Glomerular visceral epithelial cell (primary cell): ENCODE results near the gene AGAP1.

Experiments used
- DNase-seq: peaks from one replicate; pipeline ENCODE4 v3.0.0-alpha.2; 2016; ENCODE audit errors: extremely low spot score

Gene AGAP1

GRCh38 chr2:235868224-235868623 is 374.4 kb downstream of the AGAP1 start:
- DNase-seq = no peak

GRCh38 chr2:235868645-235869044 is 374.8 kb downstream of the AGAP1 start:
- DNase-seq = no peak

DNA sequence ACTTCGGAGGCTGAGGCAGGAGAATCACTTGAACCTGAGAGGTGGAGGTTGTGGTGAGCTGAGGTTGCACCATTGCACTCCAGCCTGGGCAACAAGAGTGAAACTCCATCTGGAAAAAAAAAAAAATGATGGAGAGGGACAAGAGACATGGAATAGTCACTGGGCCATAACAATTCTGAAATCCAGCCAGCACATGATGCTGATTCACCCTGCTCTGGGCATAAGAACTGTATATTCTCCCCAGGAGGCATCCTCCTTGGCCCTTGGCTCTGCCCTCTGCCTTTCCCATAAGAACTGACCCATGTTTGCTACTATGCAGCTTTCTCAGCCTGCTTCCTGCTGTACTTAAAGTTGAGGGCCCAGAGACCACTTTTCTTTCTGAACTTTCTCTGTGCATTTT is 376.7 kb downstream of the AGAP1 start:
- no peak for DNase-seq

- no peak for DNase-seq
Measured at GRCh38 chr2:235876099-235876679, 382.3 kb downstream of the AGAP1 start.

DNA sequence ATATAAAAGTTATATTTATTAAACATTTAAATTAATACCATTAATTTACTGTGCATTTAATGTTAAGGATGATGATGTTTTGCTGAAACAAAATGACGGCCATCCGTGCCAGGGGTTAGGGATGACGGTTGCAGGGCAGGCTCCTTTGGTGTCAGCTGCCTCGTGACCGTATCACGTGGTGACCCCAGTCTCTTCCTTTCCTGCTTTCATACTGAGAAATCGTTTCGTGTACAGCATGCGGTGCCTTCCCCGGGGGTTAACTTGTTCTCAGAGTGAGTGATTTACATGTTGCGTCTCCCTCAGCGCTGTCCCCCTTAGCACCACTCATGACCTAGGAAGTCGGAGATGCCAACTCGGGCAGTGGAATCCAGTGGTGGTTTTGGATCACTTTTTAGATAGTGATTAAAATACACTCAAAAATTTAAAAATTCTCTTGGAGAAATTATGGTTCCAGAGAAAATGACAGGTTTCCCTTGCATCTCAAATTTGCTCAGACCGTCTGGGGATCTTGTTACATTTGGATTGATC is 383.5 kb downstream of the AGAP1 start:
- no peak for DNase-seq

DNA sequence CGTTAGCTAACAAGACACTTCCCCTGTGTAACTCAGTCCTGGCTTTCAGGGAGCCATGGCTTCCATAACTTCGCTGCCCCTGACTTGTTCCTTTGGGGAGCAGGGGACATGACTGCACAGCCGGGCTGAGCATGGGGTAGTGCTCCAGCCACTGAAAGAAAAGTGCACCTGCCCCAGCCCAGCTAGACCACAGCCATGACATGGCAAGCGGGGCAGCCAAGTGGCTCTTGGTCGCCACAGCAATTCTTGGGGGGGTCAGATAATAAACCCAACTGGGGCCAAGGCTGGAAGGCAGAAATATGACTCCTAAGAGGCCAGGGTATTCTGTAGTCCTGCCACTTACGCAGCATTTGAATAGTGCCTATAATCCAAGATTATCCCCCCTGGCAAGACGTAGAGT is 385.3 kb downstream of the AGAP1 start:
- no peak for DNase-seq

- DNase-seq = no peak
Measured at GRCh38 chr2:235883675-235884074, 389.8 kb downstream of the AGAP1 start.

DNA sequence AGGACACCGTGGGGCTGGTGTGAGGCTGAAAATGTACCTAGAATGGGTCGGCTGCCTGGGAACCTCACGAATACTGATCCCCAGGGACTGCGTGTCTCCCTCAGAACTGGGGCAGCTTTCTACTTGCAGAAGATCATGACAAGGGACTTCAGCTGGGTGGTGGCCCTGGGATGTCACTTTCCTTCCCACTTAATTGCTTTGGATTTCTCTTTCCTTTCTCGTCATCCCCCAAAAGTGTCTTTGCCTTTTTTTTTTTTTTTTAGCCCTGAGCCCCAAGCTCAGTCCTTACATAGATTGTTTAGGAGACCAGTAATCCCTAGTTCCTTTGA is 395.4 kb downstream of the AGAP1 start:
- DNase-seq = no peak

- DNase-seq = no peak
Measured at GRCh38 chr2:235893129-235893698, 399.4 kb downstream of the AGAP1 start.

DNA sequence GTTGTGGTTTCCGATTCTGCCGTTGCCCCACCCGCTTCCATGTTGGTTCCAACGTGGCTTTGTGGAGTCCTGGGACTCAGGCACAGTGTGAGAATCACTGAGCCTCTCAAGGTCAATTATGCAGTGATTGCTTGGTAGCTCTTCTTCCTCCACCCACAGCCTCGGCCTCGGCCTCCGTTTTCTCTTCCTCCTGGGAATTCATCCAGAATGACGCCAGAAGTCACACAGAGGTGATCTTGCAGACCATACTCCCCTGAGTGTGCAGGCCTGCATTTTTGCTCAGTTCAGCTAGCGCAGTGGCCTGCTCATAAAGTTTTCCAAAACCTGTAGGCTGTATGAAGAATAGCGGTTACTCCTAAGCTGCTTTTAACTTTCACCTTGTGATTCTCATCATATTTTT is 401.0 kb downstream of the AGAP1 start:
- DNase-seq = no peak

DNA sequence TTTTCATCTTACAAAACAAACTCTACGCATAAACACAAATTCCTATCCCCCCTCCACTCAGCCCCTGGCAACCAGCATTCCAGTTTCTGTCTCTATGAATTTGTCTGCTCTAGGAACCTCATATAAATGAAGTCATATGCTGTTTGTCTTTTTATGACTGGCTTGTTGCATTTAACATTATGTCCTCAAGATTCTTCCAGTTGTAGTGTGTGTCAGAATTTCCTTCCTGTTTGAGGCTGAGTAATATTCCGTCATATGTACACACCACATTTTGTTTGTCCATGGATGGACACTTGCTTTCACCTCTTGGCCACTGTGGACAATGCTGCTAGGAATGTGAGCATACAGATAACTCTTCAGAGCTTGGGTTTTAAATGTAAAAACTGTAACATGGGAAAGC is 402.2 kb downstream of the AGAP1 start:
- DNase-seq = no peak

GRCh38 chr2:235897992-235898391 is 404.1 kb downstream of the AGAP1 start:
- DNase-seq = no peak

- no peak for DNase-seq
Measured at GRCh38 chr2:235898766-235899165, 404.9 kb downstream of the AGAP1 start.

- DNase-seq = peak; percentile 52
Measured at GRCh38 chr2:235900631-235901030, 406.8 kb downstream of the AGAP1 start.

DNA sequence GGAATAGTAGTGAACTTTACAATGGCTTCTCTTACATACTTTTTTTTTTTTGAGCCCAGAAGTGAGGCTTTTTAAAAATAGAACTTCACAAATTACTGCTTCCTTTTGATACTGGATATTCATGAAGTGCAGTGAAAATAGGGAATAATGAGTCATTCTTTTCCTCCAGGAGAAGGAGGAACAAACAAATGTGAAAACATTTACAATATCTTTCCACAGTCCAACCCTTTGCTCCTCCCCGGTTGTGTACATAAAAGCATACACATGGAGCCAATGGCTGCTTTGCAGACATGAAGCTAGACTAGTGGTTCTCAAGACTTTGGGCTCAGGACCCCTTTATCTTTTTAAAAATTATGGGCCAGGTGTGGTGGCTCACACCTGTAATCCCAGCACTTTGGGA is 407.4 kb downstream of the AGAP1 start:
- no peak for DNase-seq

GRCh38 chr2:235903782-235904584 is 410.1 kb downstream of the AGAP1 start:
- no peak for DNase-seq

DNA sequence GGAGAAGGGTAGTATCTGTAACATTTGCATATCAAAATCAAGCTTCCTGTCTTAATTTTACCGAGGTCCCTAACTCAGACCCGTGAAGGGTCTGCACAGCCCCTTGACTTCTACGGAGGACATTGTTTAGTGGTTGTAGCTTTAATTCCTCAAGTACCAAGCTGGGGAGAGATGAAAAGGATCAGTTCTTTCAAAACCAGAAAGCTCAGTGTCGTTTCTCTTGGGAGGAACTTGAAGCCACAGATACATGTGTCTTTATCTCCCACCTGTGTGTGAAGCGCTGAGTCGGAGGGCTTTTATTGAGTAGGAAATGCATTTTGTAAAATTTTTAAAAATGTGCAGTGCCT is 410.7 kb downstream of the AGAP1 start:
- DNase-seq = no peak

- DNase-seq = no peak
Measured at GRCh38 chr2:235908826-235909225, 415.0 kb downstream of the AGAP1 start.

DNA sequence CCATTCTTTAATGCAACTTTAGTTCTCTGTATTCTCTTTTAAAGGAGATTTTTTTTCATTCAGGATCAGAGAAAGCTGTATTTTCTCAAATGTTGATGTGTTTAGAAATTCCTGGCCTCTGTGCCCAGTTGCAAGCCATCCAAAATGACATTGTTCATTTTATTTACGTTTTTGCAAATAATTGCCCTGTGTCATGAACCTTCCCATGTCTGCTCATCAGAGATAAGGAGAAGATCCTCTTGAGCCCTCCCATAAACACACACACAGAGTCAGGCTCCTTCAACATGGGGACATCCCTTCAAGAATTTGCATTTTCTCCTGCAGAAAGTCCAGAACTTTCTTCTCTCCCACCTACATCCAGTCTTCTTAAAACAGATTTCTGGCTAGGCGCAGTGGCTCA is 415.5 kb downstream of the AGAP1 start:
- DNase-seq = no peak

DNA sequence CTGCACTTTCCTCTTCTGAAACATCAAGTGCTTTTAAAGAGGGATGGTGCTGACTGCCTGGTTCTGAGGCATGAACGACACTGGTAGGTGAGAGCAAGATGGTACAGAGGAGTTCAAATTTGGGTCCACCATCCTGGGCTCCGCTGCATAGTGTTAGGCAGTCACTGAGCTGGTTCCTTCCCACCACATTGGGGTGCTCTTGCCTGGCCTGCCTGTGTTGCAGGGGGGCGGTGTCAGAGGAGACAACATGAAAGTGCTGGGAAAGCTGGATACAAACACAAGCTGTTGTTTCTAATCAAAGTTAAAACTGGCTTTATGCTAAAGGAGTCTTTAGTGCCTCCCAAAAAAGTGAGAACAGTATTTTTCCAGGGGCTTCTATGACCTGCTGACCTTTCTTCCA is 416.2 kb downstream of the AGAP1 start:
- DNase-seq = no peak

GRCh38 chr2:235911125-235911524 is 417.3 kb downstream of the AGAP1 start:
- DNase-seq = no peak

DNA sequence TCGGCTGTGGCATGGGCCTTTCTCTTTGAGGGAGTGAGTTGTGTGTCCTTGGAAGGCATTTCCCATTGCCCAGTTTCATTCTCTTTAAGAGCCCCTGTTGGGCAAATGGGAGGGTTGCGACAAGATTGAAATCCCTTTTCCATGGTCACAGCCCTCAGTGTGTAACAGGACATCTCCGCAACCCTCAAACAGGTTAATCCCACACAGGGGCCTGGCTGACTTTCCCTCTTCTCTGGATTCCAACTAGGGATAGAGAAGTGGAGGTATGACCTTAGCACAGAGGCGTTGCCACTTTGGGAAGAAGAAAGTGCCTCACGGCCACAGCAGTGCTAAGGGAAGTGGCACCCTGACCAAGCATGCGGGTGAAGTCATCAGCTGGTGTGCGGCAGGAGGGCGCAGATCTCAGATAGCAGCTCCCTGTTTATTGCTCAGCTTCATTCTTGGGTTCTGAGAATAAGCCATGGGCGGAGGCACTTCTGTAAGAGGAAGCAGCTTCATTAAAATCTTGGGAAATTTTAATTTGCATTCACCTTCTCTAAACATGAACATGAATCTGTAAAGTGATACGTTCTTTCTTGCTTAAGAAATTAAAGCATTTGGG is 417.9 kb downstream of the AGAP1 start:
- DNase-seq = no peak

- DNase-seq = no peak
Measured at GRCh38 chr2:235914756-235915155, 420.9 kb downstream of the AGAP1 start.
